GM23248 (cell line): ENCODE measurements around the gene TSN. TPM values are rescaled to one million over a fixed set of nuclear protein-coding genes. Genes with fewer than 3 reads are reported as not detected.
"Not testable (repeated sequence)": the region's sequence is repeated elsewhere in the genome, so short reads cannot be mapped to it uniquely, and the experiment has no call there.

Experiments used
- DNase-seq: peaks from one replicate; pipeline ENCODE4 v3.0.0-alpha.2; 2015
- H2AFZ ChIP-seq: fragments of 200-600 bp; sonication (generic); 2 replicates; pipeline ENCODE4 v1.6.1; 2016; ENCODE audit warnings: antibody characterized with exemption
- H3F3A ChIP-seq: fragments of 200-600 bp; sonication (generic); 2 replicates; pipeline ENCODE4 v1.6.1; 2016; ENCODE audit warnings: mild to moderate bottlenecking, antibody characterized with exemption, mixed run types; ENCODE audit not compliant: insufficient read depth
- H3K27ac ChIP-seq: fragments of 200-600 bp; sonication (generic); 2 replicates; pipeline ENCODE4 v1.5.1; 2016; ENCODE audit warnings: mild to moderate bottlenecking
- H3K27me3 ChIP-seq: fragments of 200-600 bp; sonication (generic); replicated peaks from 2 replicates; pipeline ENCODE4 v1.6.1; 2016; ENCODE audit warnings: mild to moderate bottlenecking; ENCODE audit not compliant: insufficient read depth
- H3K36me3 ChIP-seq: fragments of 200-600 bp; sonication (generic); 2 replicates; pipeline ENCODE4 v1.6.1; 2016; ENCODE audit warnings: low read depth, mild to moderate bottlenecking
- H3K4me1 ChIP-seq: fragments of 200-600 bp; sonication (generic); 2 replicates; pipeline ENCODE4 v1.6.1; 2016; ENCODE audit warnings: mild to moderate bottlenecking; ENCODE audit not compliant: insufficient read depth
- H3K4me2 ChIP-seq: fragments of 200-600 bp; sonication (generic); one replicate; pipeline ENCODE4 v1.6.1; 2016; ENCODE audit warnings: mild to moderate bottlenecking; ENCODE audit not compliant: unreplicated experiment
- H3K4me3 ChIP-seq: fragments of 200-600 bp; sonication (generic); 2 replicates; pipeline ENCODE4 v1.5.1; 2016; ENCODE audit warnings: mild to moderate bottlenecking
- H3K79me2 ChIP-seq: fragments of 200-600 bp; sonication (generic); 2 replicates; pipeline ENCODE4 v1.6.1; 2016; ENCODE audit warnings: mild to moderate bottlenecking; ENCODE audit not compliant: insufficient read depth
- H3K9ac ChIP-seq: fragments of 200-600 bp; sonication (generic); 2 replicates; pipeline ENCODE4 v1.6.1; 2016; ENCODE audit warnings: mild to moderate bottlenecking
- H3K9me2 ChIP-seq: fragments of 200-600 bp; sonication (generic); 2 replicates; pipeline ENCODE4 v1.6.1; 2016; ENCODE audit warnings: mixed run types, mild to moderate bottlenecking, moderate library complexity; ENCODE audit not compliant: insufficient read depth
- H3K9me3 ChIP-seq: fragments of 200-600 bp; sonication (generic); one replicate; pipeline ENCODE4 v1.6.1; 2017; ENCODE audit warnings: low read depth
- H4K20me1 ChIP-seq: fragments of 200-600 bp; sonication (generic); 2 replicates; pipeline ENCODE4 v1.6.0; 2016; ENCODE audit not compliant: insufficient read depth
- EZH2 ChIP-seq: fragments of 200-600 bp; sonication (generic); IDR thresholded peaks from 2 replicates; pipeline ENCODE4 v1.6.1; 2018; ENCODE audit warnings: antibody characterized with exemption, mild to moderate bottlenecking; ENCODE audit not compliant: insufficient read depth, poor library complexity, severe bottlenecking
- EZH2phosphoT487 ChIP-seq: fragments of 200-600 bp; sonication (generic); IDR thresholded peaks from 2 replicates; pipeline ENCODE4 v1.6.1; 2018; ENCODE audit warnings: antibody characterized with exemption, moderate library complexity, mild to moderate bottlenecking, low read depth; ENCODE audit not compliant: insufficient read depth
- WGBS, 2 experiments: methylation state at CpG; one replicate each; pipeline ENCODE4 v1.1.6; 2015 to 2017; ENCODE audit warnings: low lambda C conversion rate in 2 of 2, low coverage in 1 of 2; ENCODE audit errors: missing lambda C conversion rate in 2 of 2; 5-methylcytosine and 5-hydroxymethylcytosine counted together
- in situ Hi-C: fragments of 300-500 bp; cut with MboI; formaldehyde crosslinking; loops from 2 replicates; pipeline ENCODE4 v1.15.0; 2020
- polyA plus RNA-seq: library from polyadenylated mRNA; unstranded; fragments of >200 nt; fragmentation: Nextera tagmentation; extraction: Ambion mirVana; gene quantifications from 2 replicates; pipeline ENCODE4 v1.2.1, GENCODE V29; 2016
- total RNA-seq: library from RNA; depleted of rRNA; stranded (reverse); fragments of >200 nt; shearing (Covaris generic); gene quantifications from 2 replicates; pipeline ENCODE4 v1.2.3, GENCODE V29; 2014

TSN gene
- total and polyA plus RNA-seq, 2 experiments from 2014 or later, result 65.7 to 74.6 TPM

- Histone ChIP-seq H3K9me3 (no peaks in the 10 kb centered on the region), H3K27ac (no peak overlapping the region), H3K9ac (no peak overlapping the region), H4K20me1 (no peaks in the 10 kb centered on the region), H3K36me3 (no peaks in the 10 kb centered on the region), H3K4me3 (no peak overlapping the region), H3K4me2 (peak overlapping the region; percentile 17), H3K9me2 (no peaks in the 10 kb centered on the region), H2AFZ (0 out of 2 replicates have a peak overlapping the region, but pooled peaks have one; percentile 20), H3K27me3 (no peaks in the 10 kb centered on the region), H3F3A (0 out of 2 replicates have a peak, but pooled peaks cover 9% of the 10 kb centered on the region), H3K4me1 (peaks cover 19% of the 10 kb centered on the region), H3K79me2 (no peaks in the 10 kb centered on the region)
- TF ChIP-seq EZH2 (no peak), EZH2phosphoT487 (no peak)
- in situ Hi-C loops, result loop anchor here (25.0 kb wide), 3 partner anchors 173 to 623 kb away; partner anchors contain the start of gene RNU4ATAC
- peak; percentile 6 for DNase-seq
- WGBS, 2 experiments, result 59 to 60% methylated on average over 11 of the region's 11 CpGs
Observed at GRCh38 chr2:121709776-121710469, 45.5 kb upstream of the TSN start.

GRCh38 chr2:121710470-121711170 is 44.8 kb upstream of the TSN start:
- no peaks in the 10 kb centered on the region for H4K20me1 ChIP-seq
- peak overlapping the region; percentile 11; the same call in 1 of the 2 replicates for H3K27ac ChIP-seq
- no peak overlapping the region for H3K9ac ChIP-seq
- peaks cover 19% of the 10 kb centered on the region for H3K4me1 ChIP-seq
- 0 out of 2 replicates have a peak, but pooled peaks cover 9% of the 10 kb centered on the region for H3F3A ChIP-seq
- no peaks in the 10 kb centered on the region for H3K36me3 ChIP-seq
- H3K4me3 ChIP-seq, result peak overlapping the region; percentile 33; the same call in 1 of the 2 replicates
- H3K79me2 ChIP-seq, result no peaks in the 10 kb centered on the region
- H3K4me2 ChIP-seq, result peak overlapping the region; percentile 30
- WGBS, 2 experiments, result 66 to 74% methylated on average over 7 of the region's 7 CpGs
- H2AFZ ChIP-seq, result peak overlapping the region; percentile 59
- H3K9me2 ChIP-seq, result no peaks in the 10 kb centered on the region
- TF ChIP-seq EZH2 (no peak), EZH2phosphoT487 (no peak)
- in situ Hi-C loops, result loop anchor here (25.0 kb wide), 3 partner anchors 173 to 623 kb away; partner anchors contain the start of gene RNU4ATAC
- DNase-seq, result peak; percentile 36
- no peaks in the 10 kb centered on the region for H3K27me3 ChIP-seq
- H3K9me3 ChIP-seq, result no peaks in the 10 kb centered on the region

GRCh38 chr2:121711481-121711880 is 44.0 kb upstream of the TSN start:
- not testable (repeated sequence) for H3K79me2 ChIP-seq, H3K27me3 ChIP-seq, H3K9me2 ChIP-seq, H4K20me1 ChIP-seq, H3K36me3 ChIP-seq, H3K4me2 ChIP-seq, H3K9ac ChIP-seq, H3K9me3 ChIP-seq, H2AFZ ChIP-seq, H3F3A ChIP-seq, H3K4me3 ChIP-seq
- in situ Hi-C loops, result loop anchor here (25.0 kb wide), 3 partner anchors 174 to 624 kb away; partner anchors contain the start of gene RNU4ATAC
- peak; percentile 50 for DNase-seq
- H3K4me1 ChIP-seq, result peaks cover 19% of the 10 kb centered on the region
- H3K27ac ChIP-seq, result peak overlapping the region; percentile 11; the same call in 1 of the 2 replicates
- WGBS, 2 experiments, result 46 to 59% methylated on average over 2 to 3 of the region's 3 CpGs

GRCh38 chr2:121716126-121716525 is 39.3 kb upstream of the TSN start:
- no peak overlapping the region for H3K4me3 ChIP-seq
- no peak overlapping the region for H3K27ac ChIP-seq
- no peak overlapping the region for H3K4me2 ChIP-seq
- H3K9ac ChIP-seq, result no peak overlapping the region
- no peaks in the 10 kb centered on the region for H4K20me1 ChIP-seq
- H3K9me3 ChIP-seq, result no peaks in the 10 kb centered on the region
- no peaks in the 10 kb centered on the region for H3K36me3 ChIP-seq
- peaks cover 6% of the 10 kb centered on the region for H3K4me1 ChIP-seq
- in situ Hi-C loops, result loop anchor here (25.0 kb wide), 3 partner anchors 179 to 629 kb away; partner anchors contain the start of gene RNU4ATAC
- no peak overlapping the region for H2AFZ ChIP-seq
- 69 to 73% methylated on average over 1 of the region's 1 CpG for WGBS, 2 experiments
- H3K79me2 ChIP-seq, result no peaks in the 10 kb centered on the region
- TF ChIP-seq EZH2 (no peak), EZH2phosphoT487 (no peak)
- H3F3A ChIP-seq, result 0 out of 2 replicates have a peak, but pooled peaks cover 4% of the 10 kb centered on the region
- DNase-seq, result no peak
- no peaks in the 10 kb centered on the region for H3K27me3 ChIP-seq
- no peaks in the 10 kb centered on the region for H3K9me2 ChIP-seq
